NK-92 (cell line): ENCODE measurements around the gene CCDC78.
A peak's percentile ranks its signal among the peaks of the same experiment; 100 is the strongest.

Experiments used
- DNase-seq: peaks from one replicate; lab custom pipeline; 2025; ENCODE audit not compliant: unreplicated experiment; lab: John Stamatoyannopoulos, UW

Gene CCDC78

DNA sequence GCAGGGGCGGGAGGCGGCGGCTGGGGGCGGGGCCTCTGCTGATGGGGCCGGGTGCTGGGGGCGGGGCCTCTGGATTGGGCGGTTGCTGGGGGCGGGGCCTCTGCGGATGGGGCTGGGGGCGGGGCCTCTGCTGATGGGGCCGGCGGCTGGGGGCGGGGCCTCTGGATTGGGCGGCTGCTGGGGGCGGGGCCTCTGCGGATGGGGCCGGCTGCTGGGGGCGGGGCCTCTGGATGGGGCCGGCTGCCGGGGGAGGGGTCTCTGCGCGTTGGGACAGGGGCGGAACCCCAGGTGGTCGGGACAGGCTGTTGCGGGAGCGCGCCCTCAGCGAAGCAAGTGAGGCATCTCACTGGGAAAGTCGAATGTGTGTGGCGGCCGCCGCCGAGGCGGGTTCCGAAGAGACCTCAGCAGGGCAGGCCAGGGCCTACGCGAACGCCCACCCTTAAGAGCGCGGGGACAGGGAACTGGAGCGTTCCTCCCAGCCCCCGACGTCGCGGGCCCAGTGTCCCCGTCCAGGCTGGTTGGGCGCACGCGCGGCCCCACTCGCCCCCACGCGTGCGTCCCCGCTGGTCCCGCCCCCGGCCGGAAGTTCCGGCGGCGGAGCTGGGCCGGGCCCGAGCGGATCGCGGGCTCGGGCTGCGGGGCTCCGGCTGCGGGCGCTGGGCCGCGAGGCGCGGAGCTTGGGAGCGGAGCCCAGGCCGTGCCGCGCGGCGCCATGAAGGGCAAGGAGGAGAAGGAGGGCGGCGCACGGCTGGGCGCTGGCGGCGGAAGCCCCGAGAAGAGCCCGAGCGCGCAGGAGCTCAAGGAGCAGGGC is 46.2 kb downstream of the CCDC78 start, which contains the start of gene STUB1:
STUB1 (plus strand) TSS at position 597 of the 811 bp plus-strand sequence; CDS start at position 713, 116 bp downstream.
- peak; percentile 35 for DNase-seq

GRCh38 chr16:678858-679813 is 47.1 kb downstream of the CCDC78 start:
- no peak for DNase-seq

DNA sequence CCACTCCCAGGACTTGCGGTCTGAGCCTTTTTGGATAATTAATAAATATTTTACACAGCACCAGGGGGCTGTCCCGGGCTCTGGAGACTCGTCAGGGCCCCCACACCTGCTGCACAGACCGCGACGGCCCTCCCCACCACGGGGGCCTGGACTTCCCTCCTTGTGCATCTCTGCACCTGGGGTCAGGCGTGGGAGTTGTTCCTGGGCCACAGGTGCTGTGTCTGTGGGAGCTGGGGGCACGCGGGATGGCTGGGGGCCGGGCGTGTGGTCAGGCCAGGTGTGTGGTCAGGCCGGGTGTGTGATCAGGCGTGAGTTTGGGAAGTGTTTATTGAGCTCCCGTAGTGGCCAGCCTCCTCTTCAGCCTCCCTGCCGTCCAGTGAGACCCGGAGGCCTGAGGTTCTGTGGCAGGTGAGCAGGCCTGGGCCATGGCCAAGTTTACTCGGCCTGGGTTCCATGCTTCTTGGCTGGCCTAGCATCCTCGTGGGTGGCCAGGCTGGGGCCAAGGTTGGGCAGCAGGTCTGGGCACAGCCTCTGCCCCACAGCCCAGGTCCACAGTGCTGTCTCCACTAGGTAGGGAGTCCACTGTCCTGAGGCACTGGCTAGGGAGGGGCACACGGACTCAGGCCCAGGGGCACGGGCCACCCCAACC is 47.9 kb downstream of the CCDC78 start:
- DNase-seq, result no peak

GRCh38 chr16:677316-678190 is 48.7 kb downstream of the CCDC78 start:
- no peak for DNase-seq

- DNase-seq, result no peak
These were observed 49.3 kb downstream of the CCDC78 start for GRCh38 chr16:676913-677312.

DNA sequence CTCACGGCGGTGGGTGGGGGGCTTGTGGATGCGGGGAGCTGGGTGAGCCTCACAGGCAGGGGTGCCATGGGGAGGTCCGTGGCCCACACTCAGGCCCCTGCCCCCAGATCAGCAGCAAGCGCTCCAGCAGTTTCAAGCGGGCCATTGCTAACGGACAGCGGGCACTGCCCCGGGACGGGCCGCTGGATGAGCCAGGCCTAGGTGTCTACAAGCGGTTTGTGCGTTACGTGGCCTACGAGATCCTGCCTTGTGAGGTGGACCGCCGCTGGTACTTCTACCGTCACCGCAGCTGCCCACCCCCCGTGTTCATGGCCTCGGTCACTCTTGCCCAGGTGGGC is 49.7 kb downstream of the CCDC78 start:
- DNase-seq, result no peak

DNA sequence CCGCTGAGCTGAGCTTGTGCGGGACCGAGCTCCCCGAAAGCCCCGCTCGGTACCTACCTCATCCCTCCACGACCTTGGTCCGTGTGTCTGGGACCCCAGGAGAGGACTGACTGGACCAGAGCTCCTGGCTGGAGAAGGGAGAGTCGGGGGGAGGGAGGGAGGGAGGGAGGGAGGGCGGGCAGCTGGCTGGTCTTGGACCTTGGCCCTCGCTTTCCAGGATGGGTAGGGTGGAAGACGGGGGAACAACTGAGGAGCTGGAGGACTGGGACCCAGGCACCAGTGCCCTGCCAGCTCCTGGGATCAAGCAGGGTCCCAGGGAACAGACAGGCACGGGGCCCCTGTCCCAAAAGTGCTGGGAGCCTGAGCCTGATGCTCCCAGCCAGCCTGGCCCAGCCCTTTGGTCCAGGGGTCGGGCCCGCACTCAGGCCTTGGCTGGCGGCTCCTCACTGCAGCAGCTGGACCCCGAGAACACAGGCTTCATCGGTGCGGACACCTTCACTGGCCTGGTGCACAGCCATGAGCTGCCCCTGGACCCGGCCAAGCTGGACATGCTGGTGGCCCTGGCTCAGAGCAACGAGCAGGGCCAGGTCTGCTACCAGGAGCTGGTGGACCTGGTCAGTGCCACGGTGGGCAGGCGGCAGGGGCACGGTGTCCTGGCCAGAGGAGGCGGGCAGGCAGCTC is 50.2 kb downstream of the CCDC78 start:
- no peak for DNase-seq

DNA sequence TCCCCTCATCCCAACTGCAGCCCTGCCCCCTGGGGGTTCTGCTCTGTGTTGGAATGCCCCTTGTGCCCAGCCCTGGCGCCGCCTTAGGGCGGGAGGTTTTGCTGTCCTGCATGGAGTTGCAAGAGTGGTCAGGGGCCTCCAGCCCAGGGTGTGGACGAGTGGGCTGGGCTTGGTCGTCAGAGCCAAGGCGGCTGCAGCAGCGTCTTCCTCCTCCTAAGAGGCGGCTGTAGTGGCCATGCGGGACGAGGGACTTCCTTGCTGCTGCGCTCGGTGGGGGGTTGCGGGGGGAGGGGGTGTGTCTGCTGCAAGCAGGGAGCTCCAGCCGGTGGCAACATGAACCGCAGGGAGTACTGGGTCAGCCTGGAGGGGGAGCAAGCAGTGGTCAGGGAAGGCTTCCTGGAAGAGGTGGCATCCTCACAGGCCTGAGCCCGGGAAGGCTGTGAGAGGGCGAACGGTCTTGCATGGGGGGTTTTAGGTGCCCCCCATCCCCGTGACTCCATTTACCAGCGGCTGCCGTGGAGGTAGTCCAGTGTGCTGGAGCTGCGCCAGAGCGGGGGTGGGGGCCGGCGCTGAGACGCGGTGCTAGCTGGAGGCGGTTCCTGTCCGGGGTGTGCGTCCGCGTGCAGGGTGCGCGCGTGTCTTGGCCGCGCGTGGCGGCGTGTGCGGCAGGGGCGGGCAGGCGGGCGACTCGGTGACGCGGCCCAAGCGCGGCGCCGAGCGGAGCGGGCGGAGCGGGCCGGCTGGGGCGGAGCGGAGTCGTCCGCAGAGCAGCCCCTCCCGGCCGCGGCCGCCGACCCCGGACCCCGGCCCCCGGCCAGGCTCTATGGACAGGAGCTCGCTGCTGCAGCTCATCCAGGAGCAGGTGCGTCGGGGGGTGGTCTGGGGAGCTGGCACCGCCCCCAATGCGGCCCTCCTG is 51.0 kb downstream of the CCDC78 start, which contains the start of gene RHBDL1:
RHBDL1 (plus strand) TSS at position 704 of the 916 bp plus-strand sequence; CDS start at position 824, 120 bp downstream.
- DNase-seq, result no peak

DNA sequence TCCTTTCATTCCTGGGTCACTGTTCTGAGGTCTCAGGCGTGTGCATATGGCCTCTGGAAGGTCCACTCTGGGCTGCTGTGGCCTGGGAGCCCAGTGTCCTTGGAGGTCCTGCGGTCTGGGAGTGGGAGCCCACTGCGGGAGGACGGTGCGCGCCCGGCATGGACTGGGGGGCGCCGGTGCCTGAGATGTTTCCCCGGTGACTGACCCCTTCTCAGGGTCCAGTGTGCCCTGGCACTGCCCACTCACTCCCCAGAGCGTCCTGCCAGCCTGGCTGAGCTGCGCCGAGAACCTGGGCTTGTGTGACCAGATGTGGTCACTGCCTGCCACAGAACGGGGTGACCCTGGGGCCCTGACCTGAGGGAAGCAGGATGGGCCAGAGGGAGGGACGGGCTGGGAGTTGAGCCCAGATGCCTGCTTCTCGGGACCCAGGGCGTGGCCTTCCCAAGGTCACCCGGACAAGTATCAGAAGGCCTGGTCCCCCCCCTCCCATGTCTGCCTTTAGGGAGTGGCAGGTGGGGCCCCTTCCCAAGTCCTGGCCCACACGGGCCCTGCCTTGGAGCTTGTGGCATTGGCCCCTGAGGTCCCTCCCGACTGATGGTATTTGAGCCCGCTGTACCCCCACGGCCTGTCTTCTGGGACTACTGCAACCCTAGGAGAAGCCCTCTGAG is 51.9 kb downstream of the CCDC78 start:
- no peak for DNase-seq

DNA sequence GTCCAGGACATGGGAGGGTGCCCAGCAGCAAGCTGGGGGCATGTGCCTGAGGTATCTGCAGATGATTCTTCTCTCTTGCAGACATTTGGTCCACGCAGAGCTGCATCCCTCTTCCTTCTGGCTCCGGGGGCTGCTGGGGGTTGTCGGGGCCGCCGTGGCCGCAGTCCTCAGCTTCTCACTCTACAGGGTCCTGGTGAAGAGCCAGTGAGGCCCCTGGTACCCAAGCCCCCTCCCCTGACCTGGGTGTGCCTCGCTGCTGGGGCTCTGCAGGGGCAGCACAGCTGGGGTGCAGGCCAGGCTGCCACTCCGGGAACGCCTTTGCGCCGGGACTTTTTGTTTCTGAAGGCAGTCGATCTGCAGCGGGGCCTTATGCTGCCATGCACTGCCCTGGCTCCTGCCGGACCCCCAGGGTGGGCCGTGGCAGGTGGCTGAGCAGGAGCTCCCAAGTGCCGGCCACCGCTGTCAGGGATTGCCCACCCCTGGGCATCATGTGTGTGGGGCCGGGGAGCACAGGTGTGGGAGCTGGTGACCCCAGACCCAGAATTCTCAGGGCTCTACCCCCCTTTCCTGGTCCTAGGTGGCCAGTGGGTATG is 52.7 kb downstream of the CCDC78 start:
- no peak for DNase-seq

DNA sequence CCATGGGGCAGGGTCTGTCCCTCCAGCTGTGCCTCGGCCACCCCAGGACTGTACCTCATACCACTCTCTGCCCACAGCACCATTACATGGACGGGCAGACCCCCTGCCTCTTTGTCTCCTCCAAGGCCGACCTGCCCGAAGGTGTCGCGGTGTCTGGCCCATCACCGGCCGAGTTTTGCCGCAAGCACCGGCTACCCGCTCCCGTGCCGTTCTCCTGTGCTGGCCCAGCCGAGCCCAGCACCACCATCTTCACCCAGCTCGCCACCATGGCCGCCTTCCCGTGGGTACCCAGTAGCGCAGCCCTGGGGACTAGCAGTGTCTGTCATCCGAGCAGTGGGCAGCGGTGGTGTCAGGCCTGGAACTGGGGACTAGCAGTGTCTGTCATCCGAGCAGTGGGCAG is 53.4 kb downstream of the CCDC78 start:
- DNase-seq, result no peak
